SK-N-MC (cell line): ENCODE data around the gene LSM3.

Experiments used
- DNase-seq: peaks from one replicate; pipeline ENCODE4 v3.0.0-alpha.2; 2011; ENCODE audit warnings: low read depth, low spot score
- H3K27ac ChIP-seq: fragments of 200-600 bp; sonication (generic); 2 replicates; pipeline ENCODE4 v1.5.1; 2016; ENCODE audit warnings: mixed run types
- H3K36me3 ChIP-seq: fragments of 200-600 bp; sonication (generic); 2 replicates; pipeline ENCODE4 v1.6.1; 2017; ENCODE audit warnings: antibody characterized with exemption, low read length, mixed read lengths; ENCODE audit not compliant: insufficient read depth
- H3K4me3 ChIP-seq: fragments of 200-600 bp; sonication (generic); 2 replicates; pipeline ENCODE4 v1.5.1; 2016
- H3K9ac ChIP-seq: fragments of 200-600 bp; sonication (generic); 2 replicates; pipeline ENCODE4 v1.8.0; 2017; ENCODE audit warnings: mixed run types, mixed read lengths; ENCODE audit not compliant: insufficient read length
- H3K9me3 ChIP-seq: fragments of 200-600 bp; sonication (generic); 2 replicates; pipeline ENCODE4 v1.6.1; 2017; ENCODE audit warnings: low read depth, mild to moderate bottlenecking, antibody characterized with exemption, low read length, moderate library complexity, mixed read lengths
- EZH2 ChIP-seq: fragments of 200-600 bp; sonication (generic); IDR thresholded peaks from one replicate; pipeline ENCODE4 v1.6.1; 2017; ENCODE audit warnings: antibody characterized with exemption
- FOXP2 ChIP-seq: optimal IDR thresholded peaks from 2 replicates; pipeline ENCODE3; 2011; ENCODE audit warnings: mild to moderate bottlenecking, moderate library complexity; ENCODE audit not compliant: insufficient read depth; ENCODE audit errors: extremely low read length, control extremely low read depth
- POLR2AphosphoS5 ChIP-seq: IDR thresholded peaks from 2 replicates; pipeline ENCODE4 v1.6.1; 2012; ENCODE audit warnings: mild to moderate bottlenecking, low read depth, low read length, borderline replicate concordance

Gene LSM3

DNA sequence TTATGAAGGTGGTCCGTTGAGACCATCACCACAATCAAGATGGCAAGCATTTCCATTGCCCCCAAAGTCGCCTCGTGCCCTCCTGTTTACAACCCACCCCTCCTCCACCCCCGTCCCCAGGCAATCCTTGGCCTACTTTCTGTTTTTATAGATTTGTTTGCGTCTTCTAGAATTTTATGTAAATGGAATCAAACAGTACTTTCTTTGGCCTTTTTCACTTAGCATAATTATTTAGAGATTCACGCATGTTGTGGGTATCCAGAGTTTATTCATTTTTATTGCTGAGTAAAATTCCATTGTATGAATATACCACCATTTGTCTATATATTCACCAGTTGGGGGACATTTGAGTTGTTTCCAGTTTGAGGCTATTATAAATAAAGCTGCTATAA, 66.6 kb downstream of the LSM3 start:
- no peak for TF ChIP-seq FOXP2
- no peak for TF ChIP-seq EZH2
- TF ChIP-seq POLR2AphosphoS5 = no peak
- DNase-seq = no peak
- H3K27ac ChIP-seq = no peak overlapping the region
- H3K36me3 ChIP-seq = no peaks in the 10 kb centered on the region
- H3K4me3 ChIP-seq = no peak overlapping the region
- H3K9ac ChIP-seq = no peak overlapping the region
- H3K9me3 ChIP-seq = no peaks in the 10 kb centered on the region

DNA sequence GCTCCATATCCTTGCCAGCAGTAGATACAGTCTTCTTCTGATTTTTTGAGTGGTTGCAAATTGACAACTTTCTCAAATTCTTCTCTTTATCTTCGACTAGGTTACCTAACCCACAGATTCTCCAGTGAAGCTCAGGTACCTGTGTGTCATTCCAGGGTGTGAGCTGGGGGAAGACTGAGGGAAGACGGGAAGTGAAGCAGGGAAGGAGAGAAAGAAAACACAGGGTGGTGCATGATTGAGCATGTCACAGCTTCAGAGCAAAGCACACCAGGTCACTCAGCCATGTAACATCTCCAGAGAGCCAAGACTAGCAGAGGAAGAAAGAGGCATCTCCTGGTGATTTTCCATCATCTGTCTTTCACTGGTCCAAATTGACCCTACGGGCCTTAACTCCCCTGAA, 67.2 kb downstream of the LSM3 start:
- Histone ChIP-seq H3K9ac (no peak overlapping the region), H3K4me3 (no peak overlapping the region), H3K9me3 (no peaks in the 10 kb centered on the region), H3K27ac (no peak overlapping the region), H3K36me3 (no peaks in the 10 kb centered on the region)
- DNase-seq = no peak
- TF ChIP-seq FOXP2 (no peak), POLR2AphosphoS5 (no peak), EZH2 (no peak)

DNA sequence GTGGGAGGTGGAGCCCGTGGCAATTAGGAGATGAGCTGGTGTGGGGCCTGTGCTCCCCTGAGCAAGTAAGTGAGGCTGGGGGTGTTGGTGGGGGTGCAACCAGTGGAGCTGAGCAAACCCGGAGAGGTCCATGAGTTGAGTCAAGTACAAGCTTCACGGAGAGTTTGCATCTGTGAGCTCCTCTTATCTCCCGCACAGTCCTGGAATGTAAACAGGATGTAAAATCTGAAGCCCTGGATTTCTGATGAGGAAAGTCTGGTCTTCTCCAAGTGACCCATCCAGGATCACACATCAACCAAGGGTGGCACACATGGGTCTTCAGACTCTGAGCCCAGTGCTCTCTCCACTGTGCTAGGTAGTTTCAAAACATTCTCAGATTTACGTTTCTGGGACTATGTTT, 67.8 kb downstream of the LSM3 start:
- Histone ChIP-seq H3K4me3 (no peak overlapping the region), H3K9ac (no peak overlapping the region), H3K27ac (no peak overlapping the region), H3K36me3 (no peaks in the 10 kb centered on the region), H3K9me3 (no peaks in the 10 kb centered on the region)
- TF ChIP-seq FOXP2 = no peak
- no peak for DNase-seq

DNA sequence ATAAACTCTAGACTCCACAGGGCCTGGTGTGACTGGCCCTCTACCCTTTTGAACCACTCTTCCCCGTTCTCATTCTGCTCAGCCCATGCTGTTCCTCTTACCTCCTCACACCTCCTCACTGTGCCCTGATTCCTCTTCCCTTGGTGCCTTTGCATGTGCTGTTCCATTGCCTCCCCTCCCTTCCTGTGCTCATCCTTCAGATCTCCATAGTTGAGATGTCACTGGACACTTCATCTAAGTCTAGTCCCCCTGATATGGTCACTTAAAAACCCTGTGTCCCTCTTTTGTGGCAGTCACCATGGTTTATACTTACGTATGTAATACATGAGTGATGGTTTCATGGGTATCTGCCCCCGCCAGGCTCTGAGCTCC, 69.8 kb downstream of the LSM3 start:
- no peaks in the 10 kb centered on the region for H3K36me3 ChIP-seq
- H3K9me3 ChIP-seq = no peaks in the 10 kb centered on the region
- TF ChIP-seq EZH2 (no peak), FOXP2 (no peak), POLR2AphosphoS5 (no peak)
- no peak overlapping the region for H3K4me3 ChIP-seq
- H3K9ac ChIP-seq = no peak overlapping the region
- DNase-seq = no peak
- H3K27ac ChIP-seq = no peak overlapping the region

DNA sequence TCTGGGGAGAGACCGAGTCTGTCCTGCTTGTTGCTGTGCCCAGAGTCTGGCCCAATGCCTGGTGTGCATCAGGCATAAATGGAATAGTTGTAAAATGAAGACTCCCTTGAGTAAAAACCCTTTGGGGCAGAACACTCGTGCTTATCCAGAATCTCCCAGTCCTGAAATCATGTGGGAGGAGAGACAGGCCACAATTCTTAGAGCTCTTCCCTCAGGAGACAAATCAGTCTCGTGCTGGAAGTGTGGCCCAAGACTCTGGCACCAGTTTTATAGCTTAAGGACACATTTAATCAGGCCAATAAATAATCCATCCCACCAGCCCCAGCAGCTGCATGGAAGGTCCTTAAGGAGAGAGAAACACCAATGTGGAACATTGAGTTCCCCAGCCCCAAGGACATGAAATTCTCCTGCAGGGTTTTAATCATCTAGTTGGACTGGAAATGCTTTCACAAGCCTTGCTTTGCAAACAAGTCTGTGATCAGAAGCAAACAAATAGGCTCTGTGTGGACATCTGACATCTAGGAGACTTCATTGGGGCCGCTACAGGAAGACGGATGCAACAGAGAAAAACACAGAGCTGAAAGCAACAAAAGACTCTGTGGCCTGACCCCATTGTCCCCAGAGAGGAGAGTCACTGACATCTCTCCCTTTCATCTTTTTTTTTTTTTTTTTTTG, 70.4 kb downstream of the LSM3 start:
- H3K36me3 ChIP-seq = no peaks in the 10 kb centered on the region
- H3K27ac ChIP-seq = no peak overlapping the region
- H3K9me3 ChIP-seq = no peaks in the 10 kb centered on the region
- no peak overlapping the region for H3K4me3 ChIP-seq
- DNase-seq = no peak
- TF ChIP-seq EZH2 (no peak), FOXP2 (no peak), POLR2AphosphoS5 (no peak)
- no peak overlapping the region for H3K9ac ChIP-seq
